Colonic mucosa (tissue), 4 donors: Measurements from ENCODE around the gene DPH2. TPM values are rescaled to one million over a fixed set of nuclear protein-coding genes. Genes with fewer than 3 reads are reported as not detected.

ENCODE experiments used
- DNase-seq: peaks from one replicate; pipeline ENCODE4 v3.0.0-alpha.2; 2020
- H3K27ac ChIP-seq: fragments of 200-600 bp; one replicate; pipeline ENCODE4 v1.8.0; 2021
- H3K27me3 ChIP-seq: fragments of 200-600 bp; one replicate; pipeline ENCODE4 v1.8.0; 2021
- H3K36me3 ChIP-seq: fragments of 200-600 bp; one replicate; pipeline ENCODE4 v1.8.0; 2021
- H3K4me1 ChIP-seq: fragments of 200-600 bp; one replicate; pipeline ENCODE4 v1.8.0; 2021; ENCODE audit warnings: mild to moderate bottlenecking
- H3K4me3 ChIP-seq: fragments of 200-600 bp; one replicate; pipeline ENCODE4 v1.8.0; 2021
- H3K9ac ChIP-seq, 2 donors: one replicate each; pipeline ENCODE4 v1.7.0; 2013; ENCODE audit warnings: control low read depth in 2 of 2, low read depth in 2 of 2, low read length in 2 of 2
- H3K9me3 ChIP-seq: fragments of 200-600 bp; one replicate; pipeline ENCODE4 v1.8.0; 2021
- intact Hi-C: fragments of 100-400 bp; cut with DNase I; formaldehyde crosslinking; loops from one replicate; pipeline ENCODE4 v1.14.1; 2022
- total RNA-seq, 2 donors: library from RNA; stranded (reverse); fragmentation: NEBNext Ultra II Directional in 1 of 2; extraction: Animal tissue kit (Norgen Biotek cat#: 25700) in 1 of 2; gene quantifications; one replicate each; pipeline ENCODE4 v1.2.1, GENCODE V29; 2021
- TF ChIP-seq, protein P1 (sequence below): fragments of 200-600 bp; IDR thresholded peaks from one replicate; pipeline ENCODE4 v1.8.0; 2022; ENCODE audit warnings: antibody characterized with exemption, mild to moderate bottlenecking
- donor health status: healthy.
- donor health status: DM: no; HTN: no; CAD: no.
- donor health status: DM: no; HTN: no; CAD: no.

The DPH2 gene
- total RNA-seq, 2 donors from 2014 or later = 11.5 to 43.1 TPM

DNA sequence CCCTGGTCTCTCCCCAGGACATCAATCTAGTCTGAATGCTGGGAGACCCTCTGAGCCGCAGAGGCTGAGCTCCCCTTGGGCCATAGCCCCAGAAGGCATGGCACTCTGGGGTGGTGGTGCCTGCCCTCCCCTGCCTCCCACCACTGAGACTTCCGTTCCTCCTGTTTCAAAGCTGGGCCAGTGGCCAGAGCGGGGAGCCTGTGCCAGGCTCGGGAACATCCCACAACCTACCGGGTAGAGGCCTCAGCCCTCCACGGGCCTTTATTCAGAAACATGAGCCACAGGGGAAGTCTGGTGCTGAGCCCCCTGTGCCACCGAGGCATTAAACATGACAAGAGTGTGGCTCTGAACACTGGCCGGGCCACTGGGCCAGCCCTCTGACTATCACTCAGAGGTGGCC lies 29.6 kb downstream of the DPH2 start:
- H3K4me1 ChIP-seq = no peaks in the 10 kb centered on the region

GRCh38 chr1:44000122-44000665 lies 30.4 kb downstream of the DPH2 start:
- H3K27ac ChIP-seq = no peak overlapping the region
- TF ChIP-seq, protein P1, sequence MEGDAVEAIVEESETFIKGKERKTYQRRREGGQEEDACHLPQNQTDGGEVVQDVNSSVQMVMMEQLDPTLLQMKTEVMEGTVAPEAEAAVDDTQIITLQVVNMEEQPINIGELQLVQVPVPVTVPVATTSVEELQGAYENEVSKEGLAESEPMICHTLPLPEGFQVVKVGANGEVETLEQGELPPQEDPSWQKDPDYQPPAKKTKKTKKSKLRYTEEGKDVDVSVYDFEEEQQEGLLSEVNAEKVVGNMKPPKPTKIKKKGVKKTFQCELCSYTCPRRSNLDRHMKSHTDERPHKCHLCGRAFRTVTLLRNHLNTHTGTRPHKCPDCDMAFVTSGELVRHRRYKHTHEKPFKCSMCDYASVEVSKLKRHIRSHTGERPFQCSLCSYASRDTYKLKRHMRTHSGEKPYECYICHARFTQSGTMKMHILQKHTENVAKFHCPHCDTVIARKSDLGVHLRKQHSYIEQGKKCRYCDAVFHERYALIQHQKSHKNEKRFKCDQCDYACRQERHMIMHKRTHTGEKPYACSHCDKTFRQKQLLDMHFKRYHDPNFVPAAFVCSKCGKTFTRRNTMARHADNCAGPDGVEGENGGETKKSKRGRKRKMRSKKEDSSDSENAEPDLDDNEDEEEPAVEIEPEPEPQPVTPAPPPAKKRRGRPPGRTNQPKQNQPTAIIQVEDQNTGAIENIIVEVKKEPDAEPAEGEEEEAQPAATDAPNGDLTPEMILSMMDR = no peak
- no peaks in the 10 kb centered on the region for H3K9me3 ChIP-seq
- intact Hi-C loops = no loop called here
- no peak for DNase-seq
- H3K4me3 ChIP-seq = no peak overlapping the region
- H3K27me3 ChIP-seq = no peaks in the 10 kb centered on the region
- no peaks in the 10 kb centered on the region for H3K4me1 ChIP-seq
- H3K9ac ChIP-seq = no peak overlapping the region
- no peaks in the 10 kb centered on the region for H3K36me3 ChIP-seq

More for the DNA sequence above, 29.6 kb downstream of the DPH2 start:
- TF ChIP-seq, protein P1 = no peak
- no peaks in the 10 kb centered on the region for H3K27me3 ChIP-seq
- H3K36me3 ChIP-seq = no peaks in the 10 kb centered on the region
- no peak overlapping the region for H3K27ac ChIP-seq
- H3K4me3 ChIP-seq = no peak overlapping the region
- H3K9ac ChIP-seq = no peak overlapping the region
- H3K9me3 ChIP-seq = no peaks in the 10 kb centered on the region
- intact Hi-C loops = no loop called here
- DNase-seq = no peak

DNA sequence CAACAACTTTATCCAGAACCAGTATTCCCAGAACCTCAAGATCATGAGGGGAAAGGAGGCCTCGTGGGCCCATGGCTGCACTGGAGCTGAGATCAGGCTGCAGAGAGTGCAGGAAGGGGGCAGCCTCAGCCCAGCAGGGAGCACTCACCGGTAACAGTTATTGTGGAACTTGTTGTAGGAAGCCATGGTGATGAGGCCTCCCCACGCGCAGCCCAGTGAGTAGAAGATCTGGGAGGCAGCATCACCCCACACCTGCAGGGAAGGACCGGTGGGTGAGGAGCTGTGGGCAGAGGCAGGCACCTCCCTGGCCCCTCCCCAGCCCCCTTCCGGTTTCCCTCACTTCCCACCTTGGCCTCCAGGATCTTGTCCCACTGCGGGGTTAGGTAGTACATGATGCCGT lies 32.4 kb downstream of the DPH2 start:
- intact Hi-C loops = no loop called here
- Histone ChIP-seq H3K9ac (no peak overlapping the region), H3K4me3 (no peak overlapping the region), H3K27me3 (no peaks in the 10 kb centered on the region), H3K9me3 (no peaks in the 10 kb centered on the region), H3K27ac (no peak overlapping the region), H3K4me1 (no peaks in the 10 kb centered on the region), H3K36me3 (no peaks in the 10 kb centered on the region)
- no peak for DNase-seq
- TF ChIP-seq, protein P1 = no peak

GRCh38 chr1:44002606-44003157 lies 32.9 kb downstream of the DPH2 start:
- no peaks in the 10 kb centered on the region for H3K36me3 ChIP-seq
- H3K4me3 ChIP-seq = no peak overlapping the region
- intact Hi-C loops = no loop called here
- H3K9me3 ChIP-seq = no peaks in the 10 kb centered on the region
- DNase-seq = no peak
- H3K27ac ChIP-seq = no peak overlapping the region
- H3K27me3 ChIP-seq = no peaks in the 10 kb centered on the region
- TF ChIP-seq, protein P1 = no peak
- H3K9ac ChIP-seq = no peak overlapping the region
- H3K4me1 ChIP-seq = no peaks in the 10 kb centered on the region

- Histone ChIP-seq H3K9ac (no peak overlapping the region), H3K36me3 (no peaks in the 10 kb centered on the region), H3K9me3 (no peaks in the 10 kb centered on the region), H3K4me1 (peaks cover 6% of the 10 kb centered on the region), H3K27me3 (no peaks in the 10 kb centered on the region), H3K4me3 (no peak overlapping the region), H3K27ac (no peak overlapping the region)
- intact Hi-C loops = no loop called here
- no peak for DNase-seq
- TF ChIP-seq, protein P1 = no peak
These were observed 38.4 kb downstream of the DPH2 start for GRCh38 chr1:44008259-44008658.
